GM12801 (cell line): Measurements from ENCODE around the gene GRAP2.

ENCODE experiments used
- TF ChIP-seq, protein P1 (sequence below): IDR thresholded peaks from one replicate; pipeline ENCODE4 v1.5.1; 2011; ENCODE audit warnings: control low read depth; ENCODE audit not compliant: insufficient read length; ENCODE audit errors: extremely low read depth

GRAP2 gene

DNA sequence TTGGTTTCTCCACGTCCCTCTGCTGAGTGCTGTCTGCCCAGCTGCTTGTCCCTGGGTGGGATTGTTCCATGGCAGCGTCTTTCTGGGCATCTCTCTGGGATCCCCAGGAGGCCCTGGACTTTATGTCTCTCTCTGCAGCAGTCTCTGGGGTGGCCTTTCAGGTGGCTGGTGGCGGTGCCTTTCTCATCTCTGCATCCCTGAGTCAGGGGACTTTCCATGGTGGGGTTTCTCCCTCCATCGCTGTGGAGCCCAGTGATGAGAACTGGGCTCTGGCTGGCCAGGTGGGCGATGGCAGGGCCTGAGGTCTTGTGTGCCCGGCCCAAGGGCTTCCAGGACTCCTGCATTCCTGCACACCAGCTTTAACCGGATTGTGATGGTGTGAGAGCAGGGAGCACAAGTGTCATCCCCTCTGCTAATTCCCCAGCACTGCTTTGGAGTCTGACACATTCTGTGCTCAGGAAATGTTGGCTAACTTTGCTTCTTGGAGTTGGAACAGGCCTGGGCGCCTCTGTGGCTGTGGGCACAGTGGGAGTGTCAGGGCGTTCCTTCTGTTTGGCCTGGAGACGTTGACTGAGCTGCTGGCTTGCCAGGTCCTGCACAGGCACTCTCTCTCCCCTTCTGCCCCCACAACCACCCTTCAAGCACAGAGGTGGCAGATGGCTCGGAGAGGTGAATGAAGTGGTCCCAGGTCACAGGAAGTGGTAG lies 121.8 kb downstream of the GRAP2 start:
- TF ChIP-seq, protein P1, sequence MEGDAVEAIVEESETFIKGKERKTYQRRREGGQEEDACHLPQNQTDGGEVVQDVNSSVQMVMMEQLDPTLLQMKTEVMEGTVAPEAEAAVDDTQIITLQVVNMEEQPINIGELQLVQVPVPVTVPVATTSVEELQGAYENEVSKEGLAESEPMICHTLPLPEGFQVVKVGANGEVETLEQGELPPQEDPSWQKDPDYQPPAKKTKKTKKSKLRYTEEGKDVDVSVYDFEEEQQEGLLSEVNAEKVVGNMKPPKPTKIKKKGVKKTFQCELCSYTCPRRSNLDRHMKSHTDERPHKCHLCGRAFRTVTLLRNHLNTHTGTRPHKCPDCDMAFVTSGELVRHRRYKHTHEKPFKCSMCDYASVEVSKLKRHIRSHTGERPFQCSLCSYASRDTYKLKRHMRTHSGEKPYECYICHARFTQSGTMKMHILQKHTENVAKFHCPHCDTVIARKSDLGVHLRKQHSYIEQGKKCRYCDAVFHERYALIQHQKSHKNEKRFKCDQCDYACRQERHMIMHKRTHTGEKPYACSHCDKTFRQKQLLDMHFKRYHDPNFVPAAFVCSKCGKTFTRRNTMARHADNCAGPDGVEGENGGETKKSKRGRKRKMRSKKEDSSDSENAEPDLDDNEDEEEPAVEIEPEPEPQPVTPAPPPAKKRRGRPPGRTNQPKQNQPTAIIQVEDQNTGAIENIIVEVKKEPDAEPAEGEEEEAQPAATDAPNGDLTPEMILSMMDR, result no peak
